Measurements from ENCODE around the gene LOC101059915.

The LOC101059915 gene

GRCh38 chrX:71667328-71668247 lies at the start of gene LOC101059915:
Gene LOC101059915 (plus strand): TSS chrX:71667546.
- intact Hi-C loops (cut with DNase I): no loop called here
- H3K27me3 ChIP-seq (ENCODE audit: control insufficient read depth, insufficient read depth): no peaks in the 10 kb centered on the region
- H3K9me3 ChIP-seq (ENCODE audit: control insufficient read depth, low read length): no peaks in the 10 kb centered on the region
- H3K4me1 ChIP-seq (ENCODE audit: control insufficient read depth, insufficient read depth, low read length): no peaks in the 10 kb centered on the region
- no peak for DNase-seq
- 96% methylated on average over 50 of the region's 50 CpGs for WGBS
- no peak within 1 kb of the TSS for H3K4me3 ChIP-seq (ENCODE audit: low read length)
- no peak for ATAC-seq
- H3K27ac ChIP-seq (ENCODE audit: low read length): no peak within 1 kb of the TSS

- intact Hi-C loops (cut with DNase I): no loop called here
- 79% methylated on average over 8 of the region's 8 CpGs for WGBS
- Histone ChIP-seq H3K4me3 (ENCODE audit: low read length) (no peak overlapping the region), H3K4me1 (ENCODE audit: control insufficient read depth, insufficient read depth, low read length) (no peaks in the 10 kb centered on the region), H3K27me3 (ENCODE audit: control insufficient read depth, insufficient read depth) (no peaks in the 10 kb centered on the region), H3K9me3 (ENCODE audit: control insufficient read depth, low read length) (no peaks in the 10 kb centered on the region), H3K27ac (ENCODE audit: low read length) (no peak overlapping the region)
- ATAC-seq (no peak), DNase-seq (no peak)
Observed at GRCh38 chrX:71617742-71618141, 49.6 kb upstream of the LOC101059915 start.

GRCh38 chrX:71618303-71618721 lies 49.0 kb upstream of the LOC101059915 start, which contains the start of gene CXCR3:
Gene CXCR3 (minus strand): TSS chrX:71618511. CDS start chrX:71618449, 62 bp downstream.
- H3K27me3 ChIP-seq (ENCODE audit: control insufficient read depth, insufficient read depth): no peaks in the 10 kb centered on the region
- H3K27ac ChIP-seq (ENCODE audit: low read length): no peak within 1 kb of the TSS
- peaks cover 2% of the 10 kb centered on the region for H3K4me1 ChIP-seq (ENCODE audit: control insufficient read depth, insufficient read depth, low read length)
- intact Hi-C loops (cut with DNase I): no loop called here
- DNase-seq (peak in 2 of 3 donors; percentile 50 to 63), ATAC-seq (no peak)
- no peaks in the 10 kb centered on the region for H3K9me3 ChIP-seq (ENCODE audit: control insufficient read depth, low read length)
- no peak within 1 kb of the TSS for H3K4me3 ChIP-seq (ENCODE audit: low read length)
- WGBS: 54% methylated on average over 4 of the region's 4 CpGs

GRCh38 chrX:71618787-71619186 lies 48.6 kb upstream of the LOC101059915 start:
- Histone ChIP-seq H3K27ac (ENCODE audit: low read length) (no peak overlapping the region), H3K4me3 (ENCODE audit: low read length) (no peak overlapping the region), H3K27me3 (ENCODE audit: control insufficient read depth, insufficient read depth) (no peaks in the 10 kb centered on the region), H3K9me3 (ENCODE audit: control insufficient read depth, low read length) (no peaks in the 10 kb centered on the region), H3K4me1 (ENCODE audit: control insufficient read depth, insufficient read depth, low read length) (peaks cover 4% of the 10 kb centered on the region)
- DNase-seq (no peak), ATAC-seq (no peak)
- intact Hi-C loops (cut with DNase I): no loop called here
- 90% methylated on average over 3 of the region's 3 CpGs for WGBS

GRCh38 chrX:71619193-71619592 lies 48.2 kb upstream of the LOC101059915 start:
- ATAC-seq (no peak), DNase-seq (no peak)
- 85% methylated on average over 8 of the region's 8 CpGs for WGBS
- no peaks in the 10 kb centered on the region for H3K27me3 ChIP-seq (ENCODE audit: control insufficient read depth, insufficient read depth)
- no peaks in the 10 kb centered on the region for H3K9me3 ChIP-seq (ENCODE audit: control insufficient read depth, low read length)
- H3K4me3 ChIP-seq (ENCODE audit: low read length): no peak overlapping the region
- H3K4me1 ChIP-seq (ENCODE audit: control insufficient read depth, insufficient read depth, low read length): peaks cover 4% of the 10 kb centered on the region
- no peak overlapping the region for H3K27ac ChIP-seq (ENCODE audit: low read length)
- intact Hi-C loops (cut with DNase I): no loop called here

GRCh38 chrX:71619986-71620385 lies 47.4 kb upstream of the LOC101059915 start:
- Histone ChIP-seq H3K4me1 (ENCODE audit: control insufficient read depth, insufficient read depth, low read length) (peaks cover 4% of the 10 kb centered on the region), H3K9me3 (ENCODE audit: control insufficient read depth, low read length) (no peaks in the 10 kb centered on the region), H3K27me3 (ENCODE audit: control insufficient read depth, insufficient read depth) (no peaks in the 10 kb centered on the region), H3K27ac (ENCODE audit: low read length) (no peak overlapping the region), H3K4me3 (ENCODE audit: low read length) (no peak overlapping the region)
- no peak for DNase-seq
- intact Hi-C loops (cut with DNase I): no loop called here
- ATAC-seq: no peak
- WGBS: 88% methylated on average over 1 of the region's 1 CpG

- intact Hi-C loops (cut with DNase I): no loop called here
- peak; percentile 67 to 76 for ATAC-seq
- Histone ChIP-seq H3K4me1 (ENCODE audit: control insufficient read depth, insufficient read depth, low read length) (peaks cover 4% of the 10 kb centered on the region), H3K27me3 (ENCODE audit: control insufficient read depth, insufficient read depth) (no peaks in the 10 kb centered on the region), H3K27ac (ENCODE audit: low read length) (peak overlapping the region; percentile 57), H3K9me3 (ENCODE audit: control insufficient read depth, low read length) (no peaks in the 10 kb centered on the region), H3K4me3 (ENCODE audit: low read length) (no peak overlapping the region)
- WGBS: 27% methylated on average over 6 of the region's 6 CpGs
- DNase-seq: peak in 1 of 3 donors; percentile 64
Observed at GRCh38 chrX:71621603-71622002, 45.7 kb upstream of the LOC101059915 start.

- intact Hi-C loops (cut with DNase I): no loop called here
- Histone ChIP-seq H3K9me3 (ENCODE audit: control insufficient read depth, low read length) (no peaks in the 10 kb centered on the region), H3K4me3 (ENCODE audit: low read length) (no peak overlapping the region), H3K4me1 (ENCODE audit: control insufficient read depth, insufficient read depth, low read length) (peaks cover 4% of the 10 kb centered on the region), H3K27me3 (ENCODE audit: control insufficient read depth, insufficient read depth) (no peaks in the 10 kb centered on the region), H3K27ac (ENCODE audit: low read length) (peak overlapping the region; percentile 91)
- peak in 1 of 3 donors; percentile 37 for DNase-seq
- no peak for ATAC-seq
- WGBS: 66% methylated on average over 9 of the region's 9 CpGs
Observed at GRCh38 chrX:71622032-71622575, 45.2 kb upstream of the LOC101059915 start.

GRCh38 chrX:71622576-71623450 lies 44.5 kb upstream of the LOC101059915 start:
- Histone ChIP-seq H3K27me3 (ENCODE audit: control insufficient read depth, insufficient read depth) (no peaks in the 10 kb centered on the region), H3K4me3 (ENCODE audit: low read length) (no peak overlapping the region), H3K9me3 (ENCODE audit: control insufficient read depth, low read length) (no peaks in the 10 kb centered on the region), H3K4me1 (ENCODE audit: control insufficient read depth, insufficient read depth, low read length) (peaks cover 4% of the 10 kb centered on the region), H3K27ac (ENCODE audit: low read length) (peak overlapping the region; percentile 91)
- intact Hi-C loops (cut with DNase I): no loop called here
- WGBS: 20% methylated on average over 13 of the region's 13 CpGs
- DNase-seq: peak; percentile 83 to 93 (median 93)
- ATAC-seq: peak; percentile 89 to 94

GRCh38 chrX:71623714-71624113 lies 43.6 kb upstream of the LOC101059915 start:
- H3K27ac ChIP-seq (ENCODE audit: low read length): no peak overlapping the region
- intact Hi-C loops (cut with DNase I): no loop called here
- H3K9me3 ChIP-seq (ENCODE audit: control insufficient read depth, low read length): no peaks in the 10 kb centered on the region

More at GRCh38 chrX:71623714-71624113, 43.6 kb upstream of the LOC101059915 start:
- no peak for ATAC-seq
- H3K27me3 ChIP-seq (ENCODE audit: control insufficient read depth, insufficient read depth): no peaks in the 10 kb centered on the region
- 86% methylated on average over 3 of the region's 3 CpGs for WGBS
- no peak for DNase-seq
- H3K4me3 ChIP-seq (ENCODE audit: low read length): no peak overlapping the region
- peaks cover 4% of the 10 kb centered on the region for H3K4me1 ChIP-seq (ENCODE audit: control insufficient read depth, insufficient read depth, low read length)
